ENCODE measurements around the gene CADM1. TPM values are rescaled to one million over a fixed set of nuclear protein-coding genes. Genes with fewer than 3 reads are reported as not detected.
"Not testable (repeated sequence)": the region's sequence is repeated elsewhere in the genome, so short reads cannot be mapped to it uniquely, and the experiment has no call there.

CADM1 gene
- polyA plus RNA-seq, 1 donor (not counting 4 experiments of a cell fraction or from before 2014, with no cell fraction given): 9.5 TPM

GRCh38 chr11:115476463-115477286, 27.5 kb downstream of the CADM1 start:
- FAIRE-seq: no peak
- TF ChIP-seq EZH2 (IDR thresholded peaks at IDR 0.05; ENCODE audit: low read length) (no peak), CTCF (optimal IDR thresholded peaks at IDR 0.05 in 1 of 3, IDR thresholded peaks at IDR 0.05 in 1 of 3, conservative IDR thresholded peaks at IDR 0.05 in 1 of 3; ENCODE audit: extremely low read depth in 1 of 3, insufficient read depth in 2 of 3, low read length in 3 of 3) (no peak)
- no peaks in the 10 kb centered on the region for H3K36me3 ChIP-seq (ENCODE audit: control insufficient read depth in 2 of 2, extremely low read depth in 1 of 2, insufficient read depth in 2 of 2, low read length in 2 of 2)
- H2AFZ ChIP-seq (ENCODE audit: control insufficient read depth, low read length): no peak overlapping the region
- no peaks in the 10 kb centered on the region for H3K9me3 ChIP-seq (ENCODE audit: control insufficient read depth, low read depth, low read length)
- no peaks in the 10 kb centered on the region for H4K20me1 ChIP-seq (ENCODE audit: control insufficient read depth, extremely low read depth, insufficient read depth, low read length)
- H3K79me2 ChIP-seq (ENCODE audit: control insufficient read depth, insufficient read depth, low read length): no peaks in the 10 kb centered on the region
- no peak overlapping the region for H3K4me3 ChIP-seq (ENCODE audit: control insufficient read depth in 2 of 3, extremely low read depth in 1 of 3, insufficient read depth in 2 of 3, low read depth in 1 of 3, low read length in 3 of 3)
- no peak for DNase-seq (ENCODE audit: low read depth, low spot score)
- H3K4me2 ChIP-seq (ENCODE audit: control insufficient read depth, extremely low read depth, insufficient read depth, low read depth, low read length): no peak overlapping the region
- H3K27me3 ChIP-seq (ENCODE audit: control insufficient read depth, extremely low read depth, insufficient read depth, low read length): no peaks in the 10 kb centered on the region
- no peak overlapping the region for H3K27ac ChIP-seq (ENCODE audit: control insufficient read depth, insufficient read depth, low read length)
- dilution Hi-C loops (cut with MboI; ENCODE audit: extremely low pct_ligation_motif_present, low sequenced_read_pairs): no loop called here
- H3K9me1 ChIP-seq (ENCODE audit: control insufficient read depth, extremely low read depth, insufficient read depth, low read length): no peaks in the 10 kb centered on the region
- no peaks in the 10 kb centered on the region for H3K4me1 ChIP-seq (ENCODE audit: control insufficient read depth, extremely low read depth, insufficient read depth, low read length)
- H3K9ac ChIP-seq (ENCODE audit: control insufficient read depth, extremely low read depth, insufficient read depth, low read length): no peak overlapping the region

DNA sequence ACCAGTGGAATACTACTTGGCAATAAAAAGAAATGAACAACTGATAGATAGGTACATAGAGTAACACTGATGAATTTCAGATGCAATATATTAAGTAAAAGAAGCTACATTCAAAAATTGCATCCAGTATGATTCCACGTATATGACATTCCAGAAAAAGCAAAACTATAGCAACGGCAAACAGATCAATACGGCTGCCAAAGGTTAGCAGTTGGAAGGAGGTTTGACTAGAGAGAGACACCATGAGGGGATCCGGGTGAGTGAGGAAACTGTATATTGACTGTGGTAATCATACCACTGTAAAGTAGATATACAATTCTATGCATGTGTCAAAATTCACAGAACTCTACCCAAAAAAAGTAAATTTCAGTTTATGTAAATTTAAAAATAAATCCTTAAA, 28.7 kb downstream of the CADM1 start:
- no peak overlapping the region for H3K4me2 ChIP-seq (ENCODE audit: control insufficient read depth, extremely low read depth, insufficient read depth, low read depth, low read length)

DNA sequence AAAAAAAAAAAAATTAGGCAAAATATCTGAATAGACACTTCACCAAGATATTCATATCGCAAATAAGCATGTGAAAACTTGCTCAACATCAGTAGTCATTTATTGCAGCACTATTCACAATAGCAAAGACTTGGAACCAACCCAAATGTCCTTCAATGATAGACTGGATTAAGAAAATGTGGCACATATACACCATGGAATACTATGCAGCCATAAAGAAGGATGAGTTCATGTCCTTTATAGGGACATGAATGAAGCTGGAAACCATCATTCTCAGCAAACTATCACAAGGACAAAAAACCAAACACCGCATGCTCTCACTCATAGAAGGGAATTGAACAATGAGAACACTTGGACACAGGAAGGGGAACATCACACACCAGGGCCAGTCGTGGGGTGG, 29.9 kb downstream of the CADM1 start:
- H3K9me3 ChIP-seq (ENCODE audit: control insufficient read depth, low read depth, low read length); H3K27me3 ChIP-seq (ENCODE audit: control insufficient read depth, extremely low read depth, insufficient read depth, low read length); H3K4me1 ChIP-seq (ENCODE audit: control insufficient read depth, extremely low read depth, insufficient read depth, low read length); H4K20me1 ChIP-seq (ENCODE audit: control insufficient read depth, extremely low read depth, insufficient read depth, low read length); H3K9ac ChIP-seq (ENCODE audit: control insufficient read depth, extremely low read depth, insufficient read depth, low read length); H3K36me3 ChIP-seq (ENCODE audit: control insufficient read depth in 2 of 2, extremely low read depth in 1 of 2, insufficient read depth in 2 of 2, low read length in 2 of 2); H3K79me2 ChIP-seq (ENCODE audit: control insufficient read depth, insufficient read depth, low read length); FAIRE-seq; dilution Hi-C loops (cut with MboI; ENCODE audit: extremely low pct_ligation_motif_present, low sequenced_read_pairs); H3K4me3 ChIP-seq (ENCODE audit: control insufficient read depth in 2 of 3, extremely low read depth in 1 of 3, insufficient read depth in 2 of 3, low read depth in 1 of 3, low read length in 3 of 3); H2AFZ ChIP-seq (ENCODE audit: control insufficient read depth, low read length); DNase-seq (ENCODE audit: low read depth, low spot score); H3K9me1 ChIP-seq (ENCODE audit: control insufficient read depth, extremely low read depth, insufficient read depth, low read length); H3K27ac ChIP-seq (ENCODE audit: control insufficient read depth, insufficient read depth, low read length); H3K4me2 ChIP-seq (ENCODE audit: control insufficient read depth, extremely low read depth, insufficient read depth, low read depth, low read length): not testable (repeated sequence)

More for the DNA sequence above, 28.7 kb downstream of the CADM1 start:
- Histone ChIP-seq H3K36me3 (ENCODE audit: control insufficient read depth in 2 of 2, extremely low read depth in 1 of 2, insufficient read depth in 2 of 2, low read length in 2 of 2) (no peaks in the 10 kb centered on the region), H3K27me3 (ENCODE audit: control insufficient read depth, extremely low read depth, insufficient read depth, low read length) (no peaks in the 10 kb centered on the region), H3K27ac (ENCODE audit: control insufficient read depth, insufficient read depth, low read length) (no peak overlapping the region), H3K4me3 (ENCODE audit: control insufficient read depth in 2 of 3, extremely low read depth in 1 of 3, insufficient read depth in 2 of 3, low read depth in 1 of 3, low read length in 3 of 3) (no peak overlapping the region), H3K79me2 (ENCODE audit: control insufficient read depth, insufficient read depth, low read length) (no peaks in the 10 kb centered on the region), H3K9ac (ENCODE audit: control insufficient read depth, extremely low read depth, insufficient read depth, low read length) (no peak overlapping the region), H3K9me3 (ENCODE audit: control insufficient read depth, low read depth, low read length) (no peaks in the 10 kb centered on the region), H3K4me1 (ENCODE audit: control insufficient read depth, extremely low read depth, insufficient read depth, low read length) (no peaks in the 10 kb centered on the region), H3K9me1 (ENCODE audit: control insufficient read depth, extremely low read depth, insufficient read depth, low read length) (no peaks in the 10 kb centered on the region), H2AFZ (ENCODE audit: control insufficient read depth, low read length) (no peak overlapping the region), H4K20me1 (ENCODE audit: control insufficient read depth, extremely low read depth, insufficient read depth, low read length) (no peaks in the 10 kb centered on the region)
- no peak for DNase-seq (ENCODE audit: low read depth, low spot score)
- FAIRE-seq: no peak
- dilution Hi-C loops (cut with MboI; ENCODE audit: extremely low pct_ligation_motif_present, low sequenced_read_pairs): no loop called here
- no peak for TF ChIP-seq EZH2 (IDR thresholded peaks at IDR 0.05; ENCODE audit: low read length)
- no peak for TF ChIP-seq CTCF (optimal IDR thresholded peaks at IDR 0.05 in 1 of 3, IDR thresholded peaks at IDR 0.05 in 1 of 3, conservative IDR thresholded peaks at IDR 0.05 in 1 of 3; ENCODE audit: extremely low read depth in 1 of 3, insufficient read depth in 2 of 3, low read length in 3 of 3)

Data from keratinocyte (primary cell).